ENCODE measurements around the gene ZFYVE28.

ZFYVE28 gene

DNA sequence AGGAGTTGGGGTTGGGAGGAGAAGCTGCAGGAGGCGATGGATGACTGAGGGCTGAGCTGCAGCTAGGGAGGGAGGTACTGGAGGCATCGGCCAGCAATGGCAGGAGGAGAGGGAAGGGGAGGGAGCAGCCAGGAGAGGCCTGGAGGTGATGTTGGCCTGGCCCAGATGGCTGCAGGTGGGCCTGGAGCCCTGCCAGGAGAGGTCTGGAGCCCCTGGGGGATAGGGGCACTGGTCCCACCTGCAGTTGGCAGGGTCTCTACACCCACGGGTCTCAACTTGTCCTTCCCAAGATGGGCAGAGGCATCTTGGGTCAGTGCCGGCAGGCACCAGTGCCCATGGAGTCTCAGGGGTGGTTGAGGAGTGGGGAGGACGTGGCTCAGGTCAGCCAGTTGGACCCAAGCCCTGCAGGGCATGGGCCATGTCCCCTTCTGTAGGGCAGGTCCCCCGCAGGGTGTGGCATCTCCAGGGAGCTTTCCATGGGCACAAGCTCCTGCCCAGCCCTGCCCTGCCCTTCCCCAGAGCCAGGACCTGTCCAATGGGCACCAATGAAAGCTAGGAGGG, 153.9 kb downstream of the ZFYVE28 start:
- DNase-seq, result no peak

DNA sequence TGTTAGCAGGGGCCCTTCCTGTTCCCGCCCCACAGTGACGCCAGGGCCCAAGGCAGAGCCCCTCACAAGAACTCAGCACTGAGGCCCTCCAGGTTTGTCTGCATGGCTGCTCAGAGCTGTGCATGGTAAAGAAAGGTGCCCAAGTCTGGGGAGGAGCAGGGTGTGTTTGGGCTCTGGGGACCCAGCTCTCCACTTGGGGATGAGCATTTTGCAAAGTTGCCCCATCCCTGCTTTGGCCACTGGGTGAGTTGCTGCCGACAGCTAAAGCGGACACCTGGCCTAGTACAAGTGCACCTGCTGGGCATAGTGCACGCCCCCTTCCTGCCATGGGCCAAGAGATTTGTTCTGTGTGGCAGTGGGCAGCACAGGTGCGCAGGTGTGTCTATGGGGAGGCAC, 154.5 kb downstream of the ZFYVE28 start:
- no peak for DNase-seq

DNA sequence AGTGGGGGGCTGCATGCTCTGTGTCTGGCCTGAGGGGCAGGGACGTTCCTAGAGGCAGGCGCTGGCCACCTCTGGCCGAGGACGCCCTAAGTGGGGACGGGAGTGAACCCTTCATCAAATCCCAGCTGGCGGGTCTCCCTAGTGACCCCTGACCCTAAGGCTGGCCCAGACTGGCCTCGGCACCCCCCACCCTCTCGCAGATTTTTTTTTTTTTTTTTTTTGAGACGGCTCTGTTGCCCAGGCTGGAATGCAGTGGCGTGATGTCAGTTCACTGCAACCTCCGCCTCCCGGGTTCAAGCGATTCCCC, 155.5 kb downstream of the ZFYVE28 start:
- DNase-seq, result no peak

DNA sequence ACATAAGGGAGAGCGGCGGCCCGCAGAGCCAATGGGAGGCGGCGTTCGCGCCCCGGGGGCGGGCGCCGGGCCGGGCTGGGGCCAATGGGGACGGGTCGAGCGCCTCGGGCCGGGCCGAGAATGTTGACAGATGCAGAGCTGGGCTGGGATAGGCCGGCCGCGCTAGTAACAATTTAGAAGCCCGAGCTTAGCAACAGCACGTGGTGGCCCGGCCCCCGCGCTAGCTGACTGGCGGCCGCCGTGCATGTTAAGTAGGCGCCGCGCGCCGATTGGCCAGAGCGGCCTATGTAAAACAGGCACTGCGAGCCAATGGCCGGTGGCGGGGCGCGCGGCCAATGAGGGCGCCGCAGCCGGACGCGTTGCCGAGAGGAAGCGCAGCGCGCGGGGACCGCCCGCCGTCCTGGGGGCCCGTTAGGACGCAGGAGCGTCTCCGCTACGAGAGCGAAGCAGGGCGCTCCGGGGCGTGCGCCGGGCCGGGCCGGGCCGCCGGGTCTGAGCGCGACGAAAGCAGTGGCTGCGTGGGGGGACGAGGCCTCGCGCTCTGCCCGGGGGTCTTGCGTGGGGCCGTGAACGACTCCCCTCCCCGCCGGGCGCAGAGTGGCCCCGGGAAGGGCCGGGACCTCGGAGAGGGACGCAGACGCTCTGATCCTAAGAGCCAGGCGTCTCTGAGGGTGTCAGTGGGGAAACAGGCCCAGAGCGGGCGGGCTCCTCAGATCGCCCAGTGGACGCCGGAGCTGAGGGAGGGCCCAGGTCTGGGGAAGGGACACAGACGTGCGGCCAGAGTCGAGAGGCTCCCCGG, 156.1 kb downstream of the ZFYVE28 start:
- DNase-seq, result peak; percentile 78 to 100 (median 99)

DNA sequence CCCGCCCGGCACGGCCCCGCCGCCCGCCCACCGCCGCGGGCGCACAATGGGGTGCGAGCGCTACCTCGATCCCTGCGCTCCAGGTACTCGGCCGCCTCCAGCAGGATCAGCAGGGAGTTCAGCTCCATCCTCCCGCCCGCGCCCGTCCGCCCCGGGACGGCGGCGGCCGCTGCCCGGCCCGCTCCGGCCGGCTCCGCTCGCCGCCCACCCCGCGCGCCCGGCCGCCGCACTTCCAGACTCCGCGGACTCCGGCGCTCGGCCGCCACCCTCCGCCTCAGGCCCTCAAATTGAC, 156.6 kb downstream of the ZFYVE28 start, which contains the start of gene MXD4:
Gene MXD4 (minus strand): TSS at position 257 of the 292 bp plus-strand sequence. CDS start 129 bp downstream, at position 128.
- no peak for DNase-seq

DNA sequence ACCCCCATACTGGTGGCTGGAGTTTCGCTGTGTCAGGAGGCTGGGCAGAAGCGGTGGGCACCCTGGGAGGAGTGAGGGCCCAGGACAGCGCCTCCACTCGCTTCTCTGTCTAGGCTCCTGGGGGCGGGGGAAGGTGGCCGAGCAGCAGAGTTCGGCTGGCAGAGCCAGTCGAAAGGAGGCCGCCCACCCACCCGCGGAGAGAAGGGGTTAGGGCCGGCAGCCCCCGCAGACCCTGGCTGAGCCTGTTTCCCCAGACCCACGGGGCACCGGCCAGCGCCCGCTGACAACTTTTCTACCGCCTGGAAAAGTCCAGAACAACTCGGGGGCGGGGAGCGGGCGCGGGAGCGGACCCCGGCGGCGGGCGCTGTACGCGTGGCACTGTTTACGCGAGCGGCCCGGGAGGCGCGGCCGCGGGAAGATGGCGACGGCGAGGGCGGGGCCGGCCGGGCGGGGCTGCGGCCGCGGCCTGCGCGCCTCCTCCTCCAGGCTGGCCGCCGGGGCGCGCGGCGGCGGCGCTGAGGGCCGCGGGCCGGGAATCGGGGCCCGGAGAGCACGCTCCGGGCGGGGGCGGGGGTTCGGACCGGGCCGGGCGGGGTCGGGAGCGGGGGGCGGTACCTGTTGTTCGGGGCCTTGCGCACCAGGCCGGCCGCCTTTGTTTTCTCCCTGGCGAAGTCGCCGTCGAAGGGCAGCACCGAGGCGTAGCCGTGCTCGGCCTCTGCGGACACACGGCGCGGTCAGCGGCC, 157.2 kb downstream of the ZFYVE28 start:
- DNase-seq, result peak in 8 of 56 donors; percentile 18 to 64 (median 34)

DNA sequence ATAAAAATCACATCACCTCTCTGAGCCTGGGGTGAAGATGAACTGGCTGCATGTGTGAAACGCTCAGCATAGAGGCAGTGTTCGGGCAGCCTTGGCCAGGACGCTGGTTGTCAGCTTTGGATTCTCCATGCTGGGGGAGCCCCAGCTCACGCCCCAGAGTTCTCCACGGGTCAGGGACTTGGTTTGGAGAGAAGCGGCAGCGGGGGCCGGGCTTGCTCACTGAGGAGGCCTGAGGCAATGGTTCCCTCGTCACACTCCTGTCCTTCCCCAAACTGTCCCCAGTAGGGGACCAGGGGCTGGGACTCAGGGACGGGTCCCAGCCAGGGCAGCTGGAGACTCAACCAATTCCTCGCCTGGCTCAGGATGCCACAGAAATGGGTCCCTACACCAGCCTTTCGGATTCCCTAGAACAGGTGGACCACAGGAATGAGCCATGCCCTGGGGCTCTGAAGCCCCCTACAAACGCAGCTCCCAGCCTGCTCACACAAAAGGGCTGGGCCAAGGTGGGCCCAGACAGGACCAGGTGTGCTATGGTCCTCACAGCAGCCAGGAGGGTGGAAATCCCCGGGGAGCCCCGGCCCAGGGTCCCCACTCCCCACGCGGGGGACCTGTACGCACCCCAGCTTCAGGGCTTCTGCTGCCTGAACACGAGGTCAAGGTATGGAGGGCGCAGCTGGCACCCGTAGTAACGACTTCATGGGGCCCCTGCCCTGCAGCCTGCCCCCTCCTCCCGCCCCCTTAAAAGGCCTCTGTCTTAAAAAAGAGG, 157.9 kb downstream of the ZFYVE28 start:
- no peak for DNase-seq

DNA sequence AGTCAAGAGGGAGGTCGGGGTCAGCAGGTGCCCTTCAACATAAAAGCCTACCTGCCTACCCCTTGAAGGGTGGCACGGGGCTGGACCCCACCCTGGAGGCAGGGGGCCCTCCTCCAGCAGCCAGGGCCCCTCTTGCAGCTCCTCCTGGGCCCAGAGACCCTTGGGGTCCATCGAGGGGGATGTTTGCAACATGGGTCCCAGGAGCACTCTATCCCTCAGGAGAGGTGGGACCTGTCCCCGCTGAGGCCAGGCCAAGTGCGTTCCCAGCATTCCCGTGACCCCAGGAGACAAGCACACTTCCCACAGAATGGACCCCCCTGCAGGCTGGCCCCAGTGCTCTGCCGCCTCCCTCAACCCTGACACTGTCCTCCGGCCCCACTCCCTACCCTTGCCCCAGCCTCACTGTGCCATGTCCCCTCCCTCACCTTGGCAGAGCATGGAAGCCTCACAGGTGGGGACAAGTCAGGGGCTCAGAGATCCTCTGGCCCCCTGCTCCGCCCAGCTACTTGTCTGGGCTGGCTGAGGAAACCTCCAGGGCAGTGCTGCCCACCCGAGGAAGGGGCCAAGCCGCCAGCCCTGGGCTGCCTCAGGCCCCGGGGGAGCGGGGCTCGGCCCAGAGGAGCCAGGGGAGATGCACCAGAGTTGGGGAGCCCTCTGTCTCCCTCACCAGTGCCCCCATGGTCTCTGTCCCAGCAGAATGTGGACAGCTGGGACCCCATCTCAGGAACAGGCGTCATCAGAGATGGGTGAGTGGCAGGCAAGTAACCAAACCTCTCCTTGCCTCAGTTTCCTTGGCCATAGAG, 158.7 kb downstream of the ZFYVE28 start:
- DNase-seq, result no peak

DNA sequence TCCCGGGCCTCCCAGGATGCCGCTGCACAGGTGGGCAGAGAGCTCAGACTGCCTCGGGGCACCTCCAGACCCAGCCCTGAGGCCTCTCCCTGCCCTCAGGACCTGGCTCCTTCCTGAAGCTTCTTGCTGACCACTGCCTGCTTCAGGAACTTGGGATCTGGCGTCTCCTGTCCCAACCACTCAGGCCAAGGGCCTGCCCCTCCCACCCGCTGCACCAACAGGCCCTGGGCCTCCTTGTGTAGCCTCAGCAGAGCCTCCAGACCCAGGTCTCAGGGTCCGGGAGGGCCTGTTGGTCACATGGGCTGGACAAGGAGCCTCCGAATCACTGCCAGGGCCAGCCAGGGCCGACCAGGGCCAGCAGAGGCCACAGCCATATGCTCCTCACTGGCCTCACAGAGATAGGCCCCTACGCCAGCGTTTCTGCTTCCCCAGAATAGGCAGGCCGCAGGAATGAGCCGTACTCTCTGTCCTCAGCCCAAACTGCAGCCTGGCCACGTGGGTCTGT, 159.4 kb downstream of the ZFYVE28 start:
- DNase-seq, result no peak

DNA sequence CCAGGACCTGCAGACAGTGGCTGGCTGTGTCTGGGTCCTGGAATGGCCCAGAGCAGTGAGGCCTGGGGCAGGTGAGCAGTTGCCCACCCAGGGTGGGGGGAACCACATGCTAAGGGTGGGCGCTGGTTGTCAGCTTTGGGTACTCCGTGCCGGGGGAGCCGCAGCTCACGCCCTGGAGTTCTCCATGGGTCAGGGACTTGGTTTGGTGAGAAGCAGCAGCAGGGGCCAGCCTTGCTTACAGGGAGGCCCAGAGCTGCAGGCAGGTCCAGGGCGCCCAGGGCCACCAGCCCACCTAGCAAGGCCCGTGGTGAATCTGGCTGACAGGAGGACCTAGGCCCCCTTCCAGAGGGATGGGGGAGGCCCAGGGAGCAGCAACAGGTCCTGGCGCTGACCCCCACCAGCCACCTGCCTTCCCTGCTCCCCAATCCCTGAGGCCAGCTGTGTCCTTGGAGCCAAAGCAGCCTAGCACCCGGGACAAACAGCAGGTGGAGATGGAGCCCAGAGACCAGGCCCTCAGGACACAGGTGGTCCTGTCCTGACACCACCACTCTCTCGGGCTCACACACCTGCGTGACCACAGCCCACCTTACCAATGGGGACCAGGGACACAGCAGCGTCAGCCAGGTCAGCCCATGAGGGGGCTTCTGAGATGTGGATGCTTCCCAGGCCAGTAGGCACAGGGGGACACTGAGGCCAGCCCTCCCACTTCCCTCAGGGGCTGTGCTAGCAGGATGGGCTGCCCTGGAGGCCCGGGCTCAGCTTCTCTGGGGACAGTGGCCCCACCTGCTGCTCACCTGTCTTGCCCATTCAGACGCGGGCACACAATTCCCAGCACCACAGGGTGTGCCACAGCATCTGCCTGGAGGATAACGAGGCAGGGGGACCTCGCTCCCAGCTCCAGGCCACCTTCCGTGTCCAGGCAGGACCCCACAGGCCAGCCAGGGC, 160.1 kb downstream of the ZFYVE28 start:
- DNase-seq, result no peak

DNA sequence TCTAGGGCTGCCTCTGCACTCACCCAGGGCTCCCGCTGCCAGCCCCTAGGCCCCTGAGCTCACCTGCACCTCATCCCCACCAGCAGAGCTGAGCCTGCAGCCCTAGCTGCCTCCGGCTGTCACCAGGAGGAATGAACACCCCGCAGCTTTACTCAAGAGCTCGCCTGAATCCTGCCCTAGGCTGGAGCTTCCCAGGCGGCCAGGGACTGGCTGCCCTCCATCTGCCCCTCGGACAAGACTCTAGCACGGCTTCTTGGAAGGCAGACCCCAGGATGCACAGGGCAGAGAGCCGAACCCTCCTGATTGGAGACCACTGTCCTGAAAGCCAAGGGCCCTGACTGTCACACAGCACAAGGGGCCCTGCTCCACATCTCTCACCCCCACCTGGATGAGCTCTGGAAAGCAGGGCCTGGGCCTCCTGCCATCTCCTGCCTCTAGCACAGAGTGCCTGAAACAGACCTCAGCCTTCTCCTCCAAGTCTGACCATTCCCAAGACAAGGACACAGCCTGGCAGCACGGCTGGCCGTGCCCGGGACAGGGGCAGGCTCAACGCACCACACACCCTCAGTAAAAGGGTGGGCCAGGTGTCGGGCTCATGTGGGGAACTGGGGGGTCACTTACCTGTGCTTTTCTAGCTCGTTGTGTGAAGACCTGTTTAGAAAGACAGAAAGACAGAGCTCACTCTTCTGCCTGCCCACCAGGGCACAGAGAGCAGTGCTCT, 160.9 kb downstream of the ZFYVE28 start:
- DNase-seq, result peak in 2 of 56 donors; percentile 27 to 38

DNA sequence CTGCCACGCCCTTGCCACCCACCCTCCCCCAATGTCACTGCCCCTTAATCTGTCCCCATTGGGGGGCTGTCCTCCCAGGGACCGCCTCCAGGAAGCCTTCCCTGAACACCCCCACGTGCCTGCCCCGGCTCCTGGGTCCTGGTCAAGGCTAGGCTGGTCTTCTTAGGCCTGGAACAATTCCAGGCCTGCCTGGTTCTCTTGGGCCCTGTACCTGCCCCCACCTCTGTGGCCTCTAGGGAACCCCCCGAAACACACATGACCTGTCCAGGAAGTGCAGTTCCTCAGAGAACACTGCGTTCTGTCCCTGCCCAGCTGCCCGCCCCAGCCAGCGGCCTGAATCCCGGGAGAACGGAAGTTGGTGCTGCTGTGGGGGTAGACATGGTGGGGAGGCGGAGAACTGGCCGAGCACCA, 161.7 kb downstream of the ZFYVE28 start:
- DNase-seq, result no peak

DNA sequence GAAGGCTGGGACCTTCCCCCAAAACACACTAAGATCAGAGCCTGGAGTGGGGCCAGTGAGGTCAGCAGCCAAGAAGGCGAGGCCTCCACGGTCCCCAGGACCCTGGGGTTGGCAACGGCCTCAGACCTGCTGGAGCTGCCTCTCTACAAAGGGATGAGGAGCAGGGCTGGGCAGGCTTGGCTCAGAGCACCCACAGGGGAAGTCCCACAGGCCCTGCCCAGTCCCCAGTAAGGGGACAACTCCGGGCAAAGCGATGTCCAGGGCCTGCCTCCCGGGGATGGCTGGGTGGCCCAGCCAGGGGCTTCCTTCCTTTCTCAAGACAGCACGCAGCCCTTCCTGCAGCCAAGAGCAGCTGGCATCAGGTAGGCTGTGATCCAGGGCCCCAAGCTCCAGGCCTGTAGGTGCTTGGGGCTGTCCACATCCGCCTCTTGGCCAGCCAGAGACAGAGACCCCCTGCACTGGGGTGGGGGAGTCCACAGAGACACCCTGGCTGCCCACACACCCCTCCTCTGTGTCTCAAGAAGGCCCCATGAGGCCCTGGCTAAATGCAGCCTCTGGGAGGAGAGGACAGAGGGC, 162.2 kb downstream of the ZFYVE28 start:
- peak in 1 of 56 donors; percentile 54 for DNase-seq

DNA sequence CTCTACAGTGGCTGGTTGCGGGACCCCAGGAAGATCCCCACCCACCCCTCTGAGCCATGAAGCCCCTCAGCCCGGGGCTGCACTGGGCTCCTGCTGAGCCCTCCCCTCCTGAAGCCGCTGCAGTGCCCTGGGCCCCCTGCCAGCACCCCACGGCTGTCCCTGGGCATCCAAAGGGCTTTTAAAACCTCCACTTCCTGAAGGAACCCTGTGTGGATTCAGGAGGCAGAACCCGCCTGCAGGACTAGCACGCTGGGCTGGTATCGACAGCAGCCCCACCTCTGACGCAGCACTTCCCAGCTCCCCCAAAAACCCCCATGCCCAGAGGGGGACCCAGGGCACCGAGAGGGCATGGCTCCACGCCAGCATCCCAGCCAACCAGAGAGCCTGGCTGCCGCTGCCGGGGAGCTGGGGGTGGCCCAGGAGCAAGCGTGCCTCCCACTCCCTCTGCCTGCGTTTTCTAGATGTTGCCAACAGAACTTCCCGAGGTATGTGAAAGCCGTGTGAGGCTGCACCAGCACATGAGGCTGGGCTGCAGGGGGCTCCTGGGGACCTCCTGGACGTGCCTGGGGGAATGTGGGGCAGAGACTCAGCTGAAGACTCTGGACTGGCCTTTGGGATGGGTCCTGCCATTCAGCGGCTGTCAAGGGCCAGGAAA, 162.8 kb downstream of the ZFYVE28 start:
- DNase-seq, result peak in 5 of 56 donors; percentile 35 to 64 (median 37)

DNA sequence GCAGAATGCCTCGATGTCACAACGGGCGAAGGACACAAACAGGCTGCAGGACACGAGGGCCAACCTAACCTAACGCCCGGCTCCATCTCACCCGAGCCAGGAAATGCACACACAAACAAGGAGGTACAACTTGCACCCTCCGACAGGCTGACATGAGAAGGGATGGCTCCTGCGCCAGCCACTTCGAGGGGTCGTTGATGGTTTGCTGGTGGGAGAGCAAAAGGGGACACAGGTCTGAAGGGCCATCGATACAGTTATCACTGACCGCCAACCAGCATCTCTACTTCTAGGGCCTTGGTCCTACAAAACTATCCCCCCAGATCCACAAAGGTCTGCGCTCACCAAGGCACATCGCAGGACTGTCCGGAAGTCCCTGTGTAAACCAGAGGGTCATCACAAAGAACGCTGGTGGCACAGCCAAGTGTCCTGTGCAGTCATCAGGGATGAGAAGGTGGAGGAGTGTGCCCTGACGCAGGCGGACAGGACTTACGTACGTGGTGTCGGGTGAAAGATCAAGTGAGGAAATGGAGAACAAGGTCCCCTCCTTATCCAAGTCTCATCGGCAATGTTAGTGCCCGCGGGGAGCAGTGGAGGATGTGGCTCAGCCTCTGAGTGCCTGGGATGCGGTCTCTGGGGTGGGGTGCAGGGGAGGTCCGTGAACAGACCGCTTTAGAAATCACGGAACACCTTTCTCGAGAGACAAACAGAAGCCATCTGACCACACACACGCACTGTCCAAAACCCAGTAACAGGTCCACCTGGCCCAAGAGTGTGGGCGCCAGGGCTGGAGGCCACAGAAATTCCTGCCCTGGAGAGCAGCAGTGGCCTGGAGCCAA, 163.6 kb downstream of the ZFYVE28 start:
- DNase-seq, result no peak

DNA sequence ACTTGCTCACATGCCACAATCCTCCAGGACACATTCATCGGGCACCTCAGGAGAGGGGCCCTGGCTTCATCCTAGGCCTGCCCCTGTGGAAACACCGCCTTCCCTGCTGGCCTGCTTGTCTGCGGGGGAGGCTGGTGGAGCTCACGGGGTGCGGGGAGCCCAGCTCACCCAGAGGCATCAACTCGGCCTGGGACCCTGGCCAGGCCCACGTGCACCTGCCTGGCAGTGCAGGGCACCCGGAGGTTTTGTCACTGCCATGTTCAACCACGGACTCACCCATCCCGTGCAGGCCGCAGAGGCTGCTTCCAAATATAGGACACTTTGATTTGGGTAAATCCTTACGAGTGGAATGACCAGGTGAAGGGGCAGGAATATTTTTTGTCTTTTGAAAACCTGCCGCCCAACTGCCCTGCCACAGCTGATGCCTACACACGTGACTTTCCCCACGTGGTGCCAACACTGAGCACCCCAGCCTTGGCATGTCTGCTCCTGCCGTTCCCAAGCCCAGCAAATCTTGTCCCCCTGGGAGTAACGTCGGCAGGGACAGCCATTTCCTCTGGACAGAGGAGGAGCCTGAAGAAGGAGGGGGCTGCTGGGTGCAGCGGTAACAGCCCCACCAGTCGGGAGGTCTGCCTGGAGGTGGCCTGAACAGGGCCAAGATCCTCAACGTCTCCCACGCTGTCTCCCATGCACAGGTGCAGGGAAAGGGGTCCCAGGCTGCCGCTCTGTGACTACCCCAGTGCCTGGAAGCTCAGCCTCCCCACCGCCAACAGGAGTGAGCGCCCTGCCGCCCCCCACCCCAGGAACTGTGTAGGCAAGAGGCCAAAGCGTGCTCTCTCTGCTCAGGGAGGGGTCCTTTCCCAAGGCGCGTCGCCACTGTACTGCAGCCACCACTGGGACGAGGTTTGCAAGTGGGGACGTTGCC, 165.0 kb downstream of the ZFYVE28 start:
- DNase-seq, result no peak

Data from amygdala (tissue), 56 donors.